GM08714 (cell line): ENCODE results near the gene ATP6V0E1.

Source experiments
- H3K4me3 ChIP-seq: fragments of 200-500 bp; sonication (Bioruptor generic); 2 replicates; pipeline ENCODE4 v1.5.1; 2014; ENCODE audit warnings: mild to moderate bottlenecking, low read length, inconsistent platforms
- ZNF274 ChIP-seq: IDR thresholded peaks from 2 replicates; pipeline ENCODE4 v1.6.1; 2012; ENCODE audit warnings: mild to moderate bottlenecking, low read depth, low read length

The ATP6V0E1 gene

DNA sequence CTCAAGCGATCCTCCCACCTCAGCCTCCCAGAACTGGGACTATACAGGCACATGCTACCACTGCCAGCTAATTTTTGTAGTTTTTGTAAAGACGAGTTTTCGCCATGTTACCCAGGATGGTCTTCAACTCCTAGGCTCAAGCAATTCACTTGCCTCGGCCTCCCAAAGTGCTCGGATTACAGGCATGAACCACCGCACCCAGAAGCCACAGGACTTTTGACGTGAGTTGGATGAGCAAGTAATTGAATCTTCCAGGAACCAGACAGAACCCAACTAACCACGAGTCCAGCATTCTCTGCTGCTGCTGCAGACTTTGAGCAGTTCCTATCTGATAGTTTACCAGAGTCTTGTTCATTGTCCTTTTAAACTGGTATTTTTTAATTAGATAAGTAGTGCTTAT is 9.6 kb upstream of the ATP6V0E1 start:
- TF ChIP-seq ZNF274: no peak
- H3K4me3 ChIP-seq: no peak overlapping the region

DNA sequence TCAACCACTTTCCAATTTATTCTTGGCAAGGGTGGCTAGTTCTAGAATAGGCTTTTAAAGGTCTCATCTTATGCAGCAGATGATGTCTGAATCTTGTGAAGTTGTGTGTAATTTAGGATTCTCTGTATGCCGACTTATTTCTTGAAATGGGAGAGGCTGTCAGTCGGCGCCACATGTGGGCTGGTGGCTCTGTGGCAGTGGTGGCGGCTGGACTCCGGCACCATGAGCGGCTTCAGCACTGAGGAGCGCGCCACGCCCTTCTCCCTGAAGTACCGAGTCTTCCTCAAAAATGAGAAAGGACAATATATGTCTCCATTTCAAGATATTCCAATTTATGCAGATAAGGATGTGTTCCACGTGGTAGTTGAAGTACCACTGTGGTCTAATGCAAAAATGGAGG is 8.3 kb upstream of the ATP6V0E1 start:
- TF ChIP-seq ZNF274: no peak

DNA sequence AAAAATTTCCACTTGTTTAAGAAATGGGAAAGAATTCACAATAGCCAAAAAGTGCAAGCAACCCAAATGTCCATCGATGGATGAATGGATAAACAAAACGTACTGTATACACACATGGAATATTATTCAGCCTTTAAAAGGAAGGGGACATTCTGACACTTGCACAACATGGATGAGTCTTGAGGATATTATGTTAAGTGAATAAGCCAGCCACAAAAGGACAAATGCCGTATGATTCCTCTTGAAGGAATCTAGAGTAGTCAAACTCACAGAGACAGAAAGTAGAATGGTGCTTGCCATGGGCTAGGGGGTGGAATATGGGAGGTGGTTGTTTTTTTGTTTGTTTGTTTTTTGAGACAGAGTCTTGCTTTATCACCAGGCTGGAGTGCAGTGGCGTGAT is 3.8 kb upstream of the ATP6V0E1 start:
- H3K4me3 ChIP-seq: no peak overlapping the region
- no peak for TF ChIP-seq ZNF274

More for the DNA sequence above, 8.3 kb upstream of the ATP6V0E1 start:
- H3K4me3 ChIP-seq: no peak overlapping the region

DNA sequence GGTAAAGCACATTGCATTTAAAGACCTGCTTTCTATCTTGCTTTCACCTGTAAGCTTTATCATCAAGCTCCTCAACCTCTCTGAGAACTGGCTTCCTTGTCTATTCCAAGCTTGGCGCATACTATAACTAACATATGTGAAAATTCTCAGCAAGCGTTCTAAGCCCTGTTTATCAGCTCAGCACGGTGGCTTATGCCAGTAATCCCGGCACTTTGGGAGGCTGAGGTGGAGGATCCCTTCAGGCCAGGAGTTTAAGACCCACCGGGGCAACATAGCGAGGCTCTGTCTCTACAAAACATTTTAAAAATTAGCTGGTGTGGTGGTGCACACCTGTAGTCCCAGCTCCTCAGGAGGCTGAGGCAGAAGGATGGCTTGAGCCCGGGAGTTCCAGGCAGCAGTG is 1.6 kb upstream of the ATP6V0E1 start:
- TF ChIP-seq ZNF274: no peak
- no peak overlapping the region for H3K4me3 ChIP-seq

DNA sequence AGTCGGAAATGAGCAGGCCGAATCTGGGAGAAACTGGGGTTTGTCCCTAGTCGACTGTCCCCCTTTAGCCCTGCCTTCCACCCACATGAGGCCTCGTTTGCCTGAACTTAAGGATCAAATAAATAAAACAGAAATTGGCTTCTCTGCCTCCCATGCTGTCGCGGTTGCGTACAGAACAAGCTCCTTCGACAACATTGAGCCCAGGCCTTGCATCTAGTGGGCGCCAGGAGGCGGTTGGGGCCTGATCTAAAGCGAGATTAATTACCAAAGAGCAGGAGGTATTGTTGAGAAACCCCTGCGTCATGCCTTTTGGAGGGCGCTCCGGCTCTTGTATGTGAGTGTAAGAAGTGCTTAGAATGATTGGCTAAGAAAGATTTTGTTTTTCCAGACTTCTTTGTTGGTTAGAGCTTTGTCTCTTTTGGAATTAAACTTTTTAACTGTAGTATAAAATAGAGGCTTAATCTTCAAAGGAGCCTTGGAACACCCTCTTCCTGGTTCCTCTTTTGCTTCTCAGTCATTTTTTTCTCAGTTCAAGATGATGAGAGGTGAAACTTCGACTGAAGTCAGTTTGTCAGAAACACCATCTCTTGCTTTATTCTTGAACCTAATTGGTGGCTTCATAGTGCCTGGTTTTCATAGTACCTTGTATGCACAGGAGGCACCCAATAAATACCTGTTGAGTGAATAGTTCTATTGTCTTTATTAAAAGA is 828 bp downstream of the ATP6V0E1 start:
- H3K4me3 ChIP-seq: peak overlapping the region; percentile 87
- TF ChIP-seq ZNF274: no peak

DNA sequence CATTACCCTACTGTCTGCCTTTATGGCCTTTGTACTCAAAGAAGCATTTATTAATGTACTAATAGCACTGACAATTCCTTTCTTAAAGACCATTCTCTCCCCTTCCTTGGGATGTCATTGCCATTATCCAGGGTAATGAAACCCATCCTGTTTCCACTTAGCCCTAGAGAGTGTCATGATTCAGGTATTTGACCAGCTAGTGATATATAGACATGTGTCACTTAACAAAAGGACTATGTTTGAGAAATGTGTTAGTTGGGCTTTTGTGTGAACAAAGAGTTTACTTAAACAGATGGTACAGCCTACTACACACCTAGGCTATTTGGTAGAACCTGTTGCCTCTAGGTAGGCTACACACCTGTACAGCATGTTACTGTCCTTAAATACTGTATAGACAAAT is 2.0 kb downstream of the ATP6V0E1 start:
- H3K4me3 ChIP-seq: peak overlapping the region; percentile 12; the same call in 1 of the 2 replicates
- TF ChIP-seq ZNF274: no peak

DNA sequence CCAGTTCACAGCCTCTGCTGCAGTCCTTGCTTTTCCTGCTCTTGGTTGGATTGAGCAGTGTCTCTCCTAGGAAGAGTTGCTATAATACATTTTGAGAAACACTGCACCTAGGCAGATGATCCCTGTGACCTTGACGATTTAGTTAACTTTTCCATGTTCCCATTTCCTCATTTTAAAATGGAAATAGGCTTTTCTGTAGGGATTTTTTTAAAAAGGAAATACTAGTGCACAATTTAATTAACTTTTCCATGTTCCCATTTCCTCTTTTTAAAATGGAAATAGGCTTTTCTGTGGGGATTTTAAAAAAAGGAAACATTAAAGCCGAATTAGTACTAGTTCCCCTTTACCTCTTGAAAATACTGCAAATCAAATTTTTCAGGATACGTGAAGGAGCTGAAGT is 4.7 kb downstream of the ATP6V0E1 start:
- no peak overlapping the region for H3K4me3 ChIP-seq
- TF ChIP-seq ZNF274: no peak

DNA sequence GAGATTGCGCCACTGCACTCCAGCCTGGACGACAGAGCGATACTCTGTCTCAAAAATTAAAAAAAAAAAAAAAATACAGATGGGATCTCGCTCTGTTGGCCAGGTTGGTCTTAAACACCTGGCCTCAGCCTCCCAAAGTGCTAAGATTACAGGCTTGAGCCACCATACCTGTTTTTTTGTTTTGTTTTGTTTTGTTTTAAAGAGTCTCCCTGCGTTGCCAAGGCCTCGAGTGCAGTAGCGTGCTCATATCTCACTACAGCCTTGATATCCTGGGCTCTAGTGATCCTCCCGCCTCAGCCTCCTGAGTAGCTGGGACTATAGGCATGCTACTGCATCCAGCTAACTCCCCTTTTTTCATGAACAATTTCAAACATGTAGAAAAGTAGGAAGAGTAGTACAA is 7.2 kb downstream of the ATP6V0E1 start:
- no peak overlapping the region for H3K4me3 ChIP-seq
- no peak for TF ChIP-seq ZNF274

DNA sequence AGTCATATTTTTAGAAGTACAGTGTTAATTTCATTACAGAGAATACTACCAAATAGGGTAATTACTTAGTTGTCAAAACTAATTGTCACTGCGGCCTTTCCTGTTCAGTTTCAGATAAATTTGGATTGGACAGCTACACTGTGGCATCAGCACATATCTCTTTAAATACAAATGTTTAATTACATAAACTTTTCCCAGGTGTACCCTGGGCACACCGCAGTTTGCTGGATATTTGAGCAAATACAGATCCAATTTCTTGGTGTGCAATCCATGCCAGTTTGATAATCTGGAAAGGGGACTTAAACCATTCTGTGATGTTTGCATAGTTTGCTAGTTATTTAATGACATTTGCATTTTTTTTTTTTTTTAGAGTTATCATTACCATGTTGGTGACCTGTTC is 10.8 kb downstream of the ATP6V0E1 start:
- TF ChIP-seq ZNF274: no peak
- H3K4me3 ChIP-seq: no peak overlapping the region

DNA sequence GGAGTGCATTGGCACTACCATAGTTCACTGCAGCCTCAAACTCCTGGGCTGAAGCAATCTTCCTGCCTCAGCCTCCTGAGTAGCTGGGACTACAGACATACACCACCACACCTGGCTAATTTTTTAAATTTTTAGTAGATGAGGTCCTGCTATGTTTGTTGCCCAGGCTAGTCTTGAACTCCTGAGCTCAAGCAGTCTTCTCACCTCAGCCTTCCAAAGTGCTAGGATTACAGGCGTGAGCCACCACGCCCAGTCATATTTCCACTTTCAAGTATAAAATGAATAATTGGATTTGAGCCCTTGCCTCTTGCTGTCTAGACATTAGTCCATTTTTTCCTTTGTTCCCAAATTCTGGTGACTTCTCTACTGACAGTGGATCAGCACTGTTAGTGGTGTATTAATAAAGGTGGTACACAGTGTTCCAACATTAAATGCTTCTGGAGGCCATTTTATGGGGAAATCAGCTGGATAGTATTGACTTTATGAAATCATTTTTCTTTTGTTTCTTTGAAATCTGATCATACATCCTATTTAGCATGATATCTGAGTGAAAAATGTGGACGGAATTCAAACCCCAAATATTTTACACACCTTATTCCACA is 15.9 kb downstream of the ATP6V0E1 start:
- no peak for TF ChIP-seq ZNF274
- H3K4me3 ChIP-seq: no peak overlapping the region

DNA sequence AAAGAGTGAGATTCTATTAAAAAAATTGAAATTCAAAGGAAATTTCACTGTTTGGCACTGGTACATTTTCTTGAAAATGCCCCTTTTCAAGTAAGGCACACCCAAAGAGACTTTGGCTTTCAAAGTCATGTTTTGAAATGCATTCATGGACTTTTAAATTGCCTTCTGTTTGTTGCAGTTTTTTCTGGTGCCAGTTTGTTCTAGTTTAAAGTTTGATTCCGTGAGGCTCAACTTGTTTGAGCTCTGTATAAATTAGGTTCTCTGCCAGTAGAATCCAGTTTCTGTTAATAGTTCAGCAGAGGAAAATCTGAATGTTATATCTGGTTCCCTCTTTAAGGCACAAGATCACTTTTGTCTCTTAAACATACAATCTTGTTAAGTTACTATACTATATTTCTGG is 16.4 kb downstream of the ATP6V0E1 start:
- no peak overlapping the region for H3K4me3 ChIP-seq
- TF ChIP-seq ZNF274: no peak

DNA sequence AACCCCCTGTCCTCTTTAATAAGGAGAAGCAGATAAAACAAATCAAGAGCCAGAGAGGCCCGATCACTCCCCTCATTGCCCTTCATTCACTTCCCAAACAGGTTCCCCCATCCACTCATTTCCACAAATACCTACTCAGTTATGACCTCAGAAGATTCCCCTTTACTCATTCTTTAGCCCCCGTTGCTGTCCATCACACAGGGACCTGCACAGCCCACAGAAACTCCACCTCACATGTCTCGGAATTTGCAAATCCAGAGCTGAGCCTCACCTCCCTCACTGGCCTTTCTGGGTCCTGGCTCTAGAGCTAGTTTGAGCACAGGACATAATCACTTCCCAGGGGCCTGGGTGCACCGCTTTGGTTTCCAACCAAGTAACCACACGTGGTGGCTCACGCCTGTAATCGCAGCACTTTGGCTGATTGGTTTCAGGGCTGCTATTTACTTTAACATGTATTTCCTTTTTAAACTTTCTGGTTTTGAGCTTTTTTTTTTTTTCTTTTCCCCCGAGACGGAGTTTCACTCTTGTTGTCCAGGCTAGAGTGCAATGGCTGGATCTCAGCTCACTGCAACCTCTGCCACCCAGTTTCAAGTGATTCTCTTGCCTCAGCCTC is 17.8 kb downstream of the ATP6V0E1 start:
- no peak overlapping the region; the same call in 1 of the 2 replicates for H3K4me3 ChIP-seq
- no peak for TF ChIP-seq ZNF274

DNA sequence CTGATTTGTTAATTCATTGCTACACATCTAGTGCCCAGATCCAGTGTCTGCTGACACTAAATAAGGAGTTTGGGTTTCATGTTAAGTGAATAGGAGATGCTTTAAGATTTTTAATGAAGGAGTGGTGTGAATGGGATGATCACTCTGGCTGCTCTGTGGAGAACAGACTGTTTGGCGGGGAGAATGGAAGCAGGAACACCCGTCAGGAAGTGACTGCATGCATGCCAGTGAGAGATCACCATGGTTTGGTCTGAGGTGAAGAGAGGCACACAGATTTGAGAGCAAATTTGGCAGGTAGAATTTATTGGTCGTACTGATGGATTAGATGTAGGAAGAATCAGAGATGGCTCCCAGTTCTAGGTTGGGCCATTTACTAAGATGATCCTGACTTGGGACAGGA is 19.8 kb downstream of the ATP6V0E1 start:
- no peak for TF ChIP-seq ZNF274
- H3K4me3 ChIP-seq: no peak overlapping the region

DNA sequence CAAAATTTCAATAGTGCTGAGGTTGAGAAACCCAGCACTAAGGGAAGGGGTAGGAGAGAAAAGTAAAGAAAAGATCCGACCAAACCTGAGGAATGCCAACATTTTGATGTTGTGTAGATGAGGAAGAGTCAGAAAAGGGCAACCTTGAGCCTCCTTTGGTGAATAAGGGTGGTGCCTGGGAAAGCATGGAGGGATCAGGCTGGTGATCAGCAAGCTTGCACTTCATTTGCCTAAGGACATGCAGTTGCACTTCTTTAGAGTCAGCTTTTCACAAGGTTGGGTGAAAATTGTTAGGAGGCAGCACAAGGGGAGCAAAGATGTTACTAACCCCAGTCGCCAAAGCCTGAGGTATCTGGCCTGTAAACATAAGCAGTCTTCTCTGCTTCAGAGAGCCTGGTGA is 20.4 kb downstream of the ATP6V0E1 start:
- H3K4me3 ChIP-seq: no peak overlapping the region
- no peak for TF ChIP-seq ZNF274

DNA sequence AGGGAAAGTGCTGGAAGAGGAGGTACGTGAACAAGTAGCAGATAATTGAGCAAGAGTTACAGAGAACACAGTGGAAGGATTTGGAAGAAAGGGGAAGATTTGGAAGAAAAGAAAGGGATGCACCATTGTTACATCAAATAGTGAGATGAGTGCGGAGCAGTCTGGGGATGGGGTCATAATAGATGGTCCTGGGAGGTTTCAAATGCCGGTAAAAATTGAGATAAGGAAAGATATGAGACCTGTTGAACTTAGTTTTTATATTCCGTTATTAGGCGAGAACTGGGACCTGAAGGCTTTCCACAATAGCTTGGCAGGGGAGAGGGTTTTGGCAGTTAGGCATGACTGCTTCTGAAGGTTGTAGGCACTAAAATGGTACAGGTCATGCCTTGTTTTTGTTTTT is 20.9 kb downstream of the ATP6V0E1 start:
- TF ChIP-seq ZNF274: no peak
- H3K4me3 ChIP-seq: no peak overlapping the region
